Measurements from ENCODE around the gene CEP95.
A peak's percentile ranks its signal among the peaks of the same experiment; 100 is the strongest.

CEP95 gene

GRCh38 chr17:64506576-64507412, at the start of gene CEP95:
TSS of gene CEP95 (plus strand) at chr17:64506977. CDS start at chr17:64507098, 121 bp downstream.
- no peaks in the 10 kb centered on the region for H3K27me3 ChIP-seq (replicated peaks; ENCODE audit: insufficient read depth, low read length)
- peak within 1 kb of the TSS; percentile 94 for H2AFZ ChIP-seq (ENCODE audit: low read length)
- DNase-seq: peak; percentile 93
- H3F3A ChIP-seq (ENCODE audit: insufficient read depth, low read length): peaks cover 35% of the 10 kb centered on the region
- peak within 1 kb of the TSS; percentile 98 for H3K4me3 ChIP-seq (ENCODE audit: low read length)
- peaks cover 77% of the 10 kb centered on the region for H3K79me2 ChIP-seq (ENCODE audit: low read length)
- H3K4me2 ChIP-seq (ENCODE audit: low read depth, low read length): peak within 1 kb of the TSS; percentile 73
- H3K9me3 ChIP-seq (replicated peaks; ENCODE audit: insufficient read depth, low read length): no peaks in the 10 kb centered on the region
- no peaks in the 10 kb centered on the region for H3K9me2 ChIP-seq (replicated peaks; ENCODE audit: insufficient read depth, low read length)
- peak within 1 kb of the TSS; percentile 99 for H3K9ac ChIP-seq (ENCODE audit: low read length)
- peaks cover 34% of the 10 kb centered on the region for H4K20me1 ChIP-seq (ENCODE audit: insufficient read depth, low read length)
- H3K4me1 ChIP-seq (ENCODE audit: low read length): peaks cover 29% of the 10 kb centered on the region
- H3K27ac ChIP-seq (ENCODE audit: low read length): peak within 1 kb of the TSS; percentile 96
- TF ChIP-seq EZH2phosphoT487 (IDR thresholded peaks at IDR 0.05; ENCODE audit: low read length) (no peak), EZH2 (optimal IDR thresholded peaks at IDR 0.05; ENCODE audit: low read depth, low read length) (no peak), CTCF (IDR thresholded peaks at IDR 0.05; ENCODE audit: low read length) (no peak)
- peaks cover 34% of the 10 kb centered on the region for H3K36me3 ChIP-seq (replicated peaks; ENCODE audit: insufficient read depth, low read length)

GRCh38 chr17:64457156-64457555, 49.6 kb upstream of the CEP95 start:
- no peak overlapping the region for H3K27ac ChIP-seq (ENCODE audit: low read length)

GRCh38 chr17:64458756-64459155, 48.0 kb upstream of the CEP95 start:
- Histone ChIP-seq H3K4me3 (ENCODE audit: low read length) (no peak overlapping the region), H3K9me3 (replicated peaks; ENCODE audit: insufficient read depth, low read length) (no peaks in the 10 kb centered on the region), H4K20me1 (ENCODE audit: insufficient read depth, low read length) (no peaks in the 10 kb centered on the region), H2AFZ (ENCODE audit: low read length) (no peak overlapping the region), H3K4me2 (ENCODE audit: low read depth, low read length) (no peak overlapping the region), H3K9me2 (replicated peaks; ENCODE audit: insufficient read depth, low read length) (no peaks in the 10 kb centered on the region), H3F3A (ENCODE audit: insufficient read depth, low read length) (no peaks in the 10 kb centered on the region), H3K4me1 (ENCODE audit: low read length) (peaks cover 12% of the 10 kb centered on the region; the same call in 1 of the 2 replicates), H3K27ac (ENCODE audit: low read length) (no peak overlapping the region), H3K79me2 (ENCODE audit: low read length) (no peaks in the 10 kb centered on the region), H3K9ac (ENCODE audit: low read length) (no peak overlapping the region), H3K36me3 (replicated peaks; ENCODE audit: insufficient read depth, low read length) (no peaks in the 10 kb centered on the region), H3K27me3 (replicated peaks; ENCODE audit: insufficient read depth, low read length) (no peaks in the 10 kb centered on the region)
- TF ChIP-seq CTCF (IDR thresholded peaks at IDR 0.05; ENCODE audit: low read length) (no peak), EZH2 (optimal IDR thresholded peaks at IDR 0.05; ENCODE audit: low read depth, low read length) (no peak), EZH2phosphoT487 (IDR thresholded peaks at IDR 0.05; ENCODE audit: low read length) (no peak)
- DNase-seq: no peak

More at GRCh38 chr17:64457156-64457555, 49.6 kb upstream of the CEP95 start:
- Histone ChIP-seq H3K79me2 (ENCODE audit: low read length) (no peaks in the 10 kb centered on the region), H2AFZ (ENCODE audit: low read length) (no peak overlapping the region), H3K4me1 (ENCODE audit: low read length) (peaks cover 12% of the 10 kb centered on the region; the same call in 1 of the 2 replicates), H3K9me3 (replicated peaks; ENCODE audit: insufficient read depth, low read length) (no peaks in the 10 kb centered on the region), H4K20me1 (ENCODE audit: insufficient read depth, low read length) (no peaks in the 10 kb centered on the region), H3K4me3 (ENCODE audit: low read length) (no peak overlapping the region), H3K4me2 (ENCODE audit: low read depth, low read length) (no peak overlapping the region), H3K36me3 (replicated peaks; ENCODE audit: insufficient read depth, low read length) (no peaks in the 10 kb centered on the region), H3K9me2 (replicated peaks; ENCODE audit: insufficient read depth, low read length) (no peaks in the 10 kb centered on the region), H3K9ac (ENCODE audit: low read length) (no peak overlapping the region), H3F3A (ENCODE audit: insufficient read depth, low read length) (no peaks in the 10 kb centered on the region), H3K27me3 (replicated peaks; ENCODE audit: insufficient read depth, low read length) (no peaks in the 10 kb centered on the region)
- DNase-seq: no peak
- no peak for TF ChIP-seq EZH2phosphoT487 (IDR thresholded peaks at IDR 0.05; ENCODE audit: low read length)
- TF ChIP-seq EZH2 (optimal IDR thresholded peaks at IDR 0.05; ENCODE audit: low read depth, low read length): no peak
- TF ChIP-seq CTCF (IDR thresholded peaks at IDR 0.05; ENCODE audit: low read length): no peak

Measured in MM.1S (cell line).